Gastroesophageal sphincter (tissue), 4 donors: ENCODE measurements around the gene GMDS. TPM values are rescaled to one million over a fixed set of nuclear protein-coding genes. Genes with fewer than 3 reads are reported as not detected.

ENCODE experiments used
- ATAC-seq: fragments of 150-250 bp; one replicate; pipeline ENCODE4 v1.9.1; 2016; ENCODE audit warnings: mild to moderate bottlenecking, moderate library complexity
- H3K27ac ChIP-seq, 4 donors: fragments of 200-600 bp; sonication (generic) in 3 of 4; 1 replicate in 3 of 4; 2 replicates in 1 of 4; pipeline ENCODE4 v1.5.1; 2016 to 2019
- H3K27me3 ChIP-seq: fragments of 200-600 bp; sonication (generic); one replicate; pipeline ENCODE4 v1.5.1; 2019
- H3K36me3 ChIP-seq, 2 donors: fragments of 200-600 bp; sonication (generic); one replicate each; pipeline ENCODE4 v1.5.1; 2019; ENCODE audit warnings: control low read depth in 1 of 2
- H3K4me1 ChIP-seq, 3 donors: fragments of 200-600 bp; sonication (generic); 1 replicate in 2 of 3; 2 replicates in 1 of 3; pipeline ENCODE4 v1.5.1; 2016 to 2019; ENCODE audit warnings: control low read depth in 2 of 3
- H3K4me3 ChIP-seq, 2 donors: fragments of 200-600 bp; sonication (generic); one replicate each; pipeline ENCODE4 v1.5.1; 2019; ENCODE audit warnings: mild to moderate bottlenecking in 1 of 2, moderate library complexity in 1 of 2
- H3K9me3 ChIP-seq, 3 donors: fragments of 200-600 bp; sonication (generic); one replicate each; pipeline ENCODE4 v1.5.1; 2017 to 2019; ENCODE audit warnings: control low read depth in 2 of 3
- CTCF ChIP-seq, 4 experiments: fragments of 200-600 bp in 2 of 4; fragments of 450-650 bp in 2 of 4; sonication (generic) in 1 of 4; IDR thresholded peaks; one replicate each; pipeline ENCODE4 v1.5.1; 2017 to 2019; ENCODE audit warnings: antibody characterized with exemption in 4 of 4, mild to moderate bottlenecking in 2 of 4, moderate library complexity in 2 of 4
- EP300 ChIP-seq: sonication (generic); formaldehyde crosslinking; IDR thresholded peaks from one replicate; pipeline ENCODE4 v1.6.1; 2017; ENCODE audit warnings: antibody characterized with exemption, mild to moderate bottlenecking
- POLR2A ChIP-seq, 2 donors: fragments of 450-650 bp; IDR thresholded peaks; one replicate each; pipeline ENCODE4 v1.6.1; 2017; ENCODE audit warnings: antibody characterized with exemption in 2 of 2, mild to moderate bottlenecking in 2 of 2, moderate library complexity in 1 of 2
- POLR2AphosphoS5 ChIP-seq: sonication (generic); formaldehyde crosslinking; IDR thresholded peaks from one replicate; pipeline ENCODE4 v1.6.1; 2017; ENCODE audit warnings: antibody characterized with exemption
- WGBS, 2 donors: methylation state at CpG; one replicate each; pipeline ENCODE4 v1.1.5; 2018; ENCODE audit warnings: low coverage in 1 of 2; 5-methylcytosine and 5-hydroxymethylcytosine counted together
- total RNA-seq, 4 donors: library from RNA; depleted of rRNA; stranded (reverse); fragments of >200 nt; gene quantifications; one replicate each; pipeline ENCODE4 v1.1.0, GENCODE V29; 2016

The GMDS gene
- total RNA-seq, 4 donors from 2014 or later, result 5.0 to 14.7 (median 6.4) TPM

- Histone ChIP-seq H3K9me3 (no peaks in the 10 kb centered on the region), H3K27me3 (no peaks in the 10 kb centered on the region), H3K27ac (no peak overlapping the region), H3K4me1 (no peaks in the 10 kb centered on the region), H3K4me3 (no peak overlapping the region), H3K36me3 (no peaks in the 10 kb centered on the region)
- no peak for TF ChIP-seq POLR2A (IDR thresholded peaks at IDR 0.05)
- no peak for TF ChIP-seq EP300
- no peak for TF ChIP-seq POLR2AphosphoS5
- TF ChIP-seq CTCF (IDR thresholded peaks at IDR 0.05), result no peak
- no peak for ATAC-seq
- WGBS, 2 donors, result 70 to 93% methylated on average over 3 of the region's 3 CpGs
These were observed 56.5 kb downstream of the GMDS start for GRCh38 chr6:2188856-2189384.

GRCh38 chr6:2188397-2188796, 57.0 kb downstream of the GMDS start:
- Histone ChIP-seq H3K4me1 (no peaks in the 10 kb centered on the region), H3K27me3 (no peaks in the 10 kb centered on the region), H3K27ac (no peak overlapping the region), H3K9me3 (no peaks in the 10 kb centered on the region), H3K36me3 (no peaks in the 10 kb centered on the region), H3K4me3 (no peak overlapping the region)
- 99 to 100% methylated on average over 5 of the region's 5 CpGs for WGBS, 2 donors
- TF ChIP-seq CTCF (IDR thresholded peaks at IDR 0.05) (no peak), EP300 (no peak), POLR2AphosphoS5 (no peak), POLR2A (IDR thresholded peaks at IDR 0.05) (no peak)
- no peak for ATAC-seq

GRCh38 chr6:2187826-2188225, 57.6 kb downstream of the GMDS start:
- Histone ChIP-seq H3K27me3 (no peaks in the 10 kb centered on the region), H3K4me1 (no peaks in the 10 kb centered on the region), H3K9me3 (no peaks in the 10 kb centered on the region), H3K27ac (no peak overlapping the region), H3K36me3 (no peaks in the 10 kb centered on the region), H3K4me3 (no peak overlapping the region)
- ATAC-seq, result no peak
- no peak for TF ChIP-seq EP300
- TF ChIP-seq CTCF (IDR thresholded peaks at IDR 0.05), result no peak
- TF ChIP-seq POLR2AphosphoS5, result no peak
- no peak for TF ChIP-seq POLR2A (IDR thresholded peaks at IDR 0.05)
- WGBS, 2 donors, result 75 to 83% methylated on average over 3 of the region's 3 CpGs

GRCh38 chr6:2186516-2186915, 58.9 kb downstream of the GMDS start:
- 90 to 93% methylated on average over 4 of the region's 4 CpGs for WGBS, 2 donors
- H3K4me3 ChIP-seq, result no peak overlapping the region
- no peak for ATAC-seq
- no peaks in the 10 kb centered on the region for H3K9me3 ChIP-seq
- no peak for TF ChIP-seq CTCF (IDR thresholded peaks at IDR 0.05)
- TF ChIP-seq POLR2AphosphoS5, result no peak
- no peak for TF ChIP-seq EP300
- no peak for TF ChIP-seq POLR2A (IDR thresholded peaks at IDR 0.05)
- no peak overlapping the region for H3K27ac ChIP-seq
- no peaks in the 10 kb centered on the region for H3K4me1 ChIP-seq
- no peaks in the 10 kb centered on the region for H3K27me3 ChIP-seq
- H3K36me3 ChIP-seq, result no peaks in the 10 kb centered on the region

GRCh38 chr6:2185466-2185865, 59.9 kb downstream of the GMDS start:
- no peaks in the 10 kb centered on the region for H3K27me3 ChIP-seq
- H3K36me3 ChIP-seq, result no peaks in the 10 kb centered on the region
- no peak for TF ChIP-seq POLR2AphosphoS5
- no peak for TF ChIP-seq CTCF (IDR thresholded peaks at IDR 0.05)
- TF ChIP-seq EP300, result no peak
- TF ChIP-seq POLR2A (IDR thresholded peaks at IDR 0.05), result no peak
- H3K27ac ChIP-seq, result no peak overlapping the region
- H3K4me3 ChIP-seq, result no peak overlapping the region
- no peaks in the 10 kb centered on the region for H3K9me3 ChIP-seq
- no peaks in the 10 kb centered on the region for H3K4me1 ChIP-seq
- WGBS, 2 donors, result 94 to 100% methylated on average over 2 of the region's 2 CpGs
- no peak for ATAC-seq
